Measurements from ENCODE around the gene ISOC2.

ISOC2 gene

DNA sequence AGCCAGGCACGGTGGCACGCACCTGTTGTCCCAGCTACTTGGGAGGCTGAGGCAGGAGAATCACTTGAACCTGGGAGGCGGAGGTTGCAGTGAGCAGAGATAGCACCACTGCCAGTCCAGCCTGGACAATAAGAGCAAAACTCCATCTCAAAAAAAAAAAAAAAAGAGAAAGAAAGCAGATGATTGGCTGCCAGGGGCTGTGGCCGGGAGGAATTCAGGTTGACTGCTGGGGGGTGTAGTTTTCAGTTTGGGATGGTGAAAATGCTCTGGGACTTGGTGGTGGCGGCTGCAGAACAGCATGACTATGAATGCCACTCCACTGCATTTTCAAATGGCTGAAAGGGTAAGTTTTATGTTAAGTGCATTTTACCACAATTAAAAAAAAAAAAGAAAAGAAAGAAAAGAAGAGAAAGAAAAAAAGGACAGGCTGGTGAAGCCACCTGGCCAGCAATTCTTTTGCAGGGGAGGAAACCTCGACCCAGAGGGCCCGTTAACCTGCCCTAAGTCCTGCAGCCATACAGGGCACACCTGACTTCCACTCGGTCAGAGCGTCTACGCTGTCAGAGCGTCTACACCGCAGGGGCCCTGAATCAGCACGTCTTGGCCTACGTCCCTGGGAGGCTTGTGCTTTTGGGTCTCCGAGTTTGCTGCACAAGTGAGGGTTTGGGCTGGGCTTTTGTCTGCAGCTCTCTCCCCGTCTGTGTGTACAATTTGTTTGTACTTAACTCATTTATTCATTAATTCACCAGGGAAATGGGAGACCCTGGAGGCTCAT lies 3.6 kb downstream of the ISOC2 start:
- TF ChIP-seq, protein P1, sequence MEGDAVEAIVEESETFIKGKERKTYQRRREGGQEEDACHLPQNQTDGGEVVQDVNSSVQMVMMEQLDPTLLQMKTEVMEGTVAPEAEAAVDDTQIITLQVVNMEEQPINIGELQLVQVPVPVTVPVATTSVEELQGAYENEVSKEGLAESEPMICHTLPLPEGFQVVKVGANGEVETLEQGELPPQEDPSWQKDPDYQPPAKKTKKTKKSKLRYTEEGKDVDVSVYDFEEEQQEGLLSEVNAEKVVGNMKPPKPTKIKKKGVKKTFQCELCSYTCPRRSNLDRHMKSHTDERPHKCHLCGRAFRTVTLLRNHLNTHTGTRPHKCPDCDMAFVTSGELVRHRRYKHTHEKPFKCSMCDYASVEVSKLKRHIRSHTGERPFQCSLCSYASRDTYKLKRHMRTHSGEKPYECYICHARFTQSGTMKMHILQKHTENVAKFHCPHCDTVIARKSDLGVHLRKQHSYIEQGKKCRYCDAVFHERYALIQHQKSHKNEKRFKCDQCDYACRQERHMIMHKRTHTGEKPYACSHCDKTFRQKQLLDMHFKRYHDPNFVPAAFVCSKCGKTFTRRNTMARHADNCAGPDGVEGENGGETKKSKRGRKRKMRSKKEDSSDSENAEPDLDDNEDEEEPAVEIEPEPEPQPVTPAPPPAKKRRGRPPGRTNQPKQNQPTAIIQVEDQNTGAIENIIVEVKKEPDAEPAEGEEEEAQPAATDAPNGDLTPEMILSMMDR (conservative IDR thresholded peaks at IDR 0.05; ENCODE audit: control insufficient read depth, insufficient read depth, low read depth, low read length): no peak
- H3K4me3 ChIP-seq (ENCODE audit: control insufficient read depth, low read depth, low read length): no peak overlapping the region
- no peak for DNase-seq (ENCODE audit: low read depth)

DNA sequence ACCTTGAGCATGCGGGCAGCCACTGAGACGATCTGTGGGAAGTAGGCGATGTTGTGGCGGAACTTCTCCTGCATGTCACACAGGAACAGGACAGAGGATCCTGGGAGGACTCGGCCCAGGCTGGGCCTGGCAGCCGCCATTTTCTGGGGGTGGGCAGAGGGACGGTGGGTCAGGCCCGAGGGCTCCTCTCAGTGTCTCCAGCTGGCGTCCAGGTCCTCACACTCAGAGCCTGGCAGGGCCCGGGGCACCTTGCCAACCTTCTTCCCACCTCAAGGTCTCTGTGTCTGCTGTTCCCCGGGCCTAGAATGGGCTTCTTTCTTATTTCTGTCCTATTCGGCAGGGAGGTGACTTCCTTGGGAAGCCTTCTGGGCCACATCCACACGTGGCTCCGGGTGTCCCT lies 5.1 kb downstream of the ISOC2 start:
- no peak for DNase-seq (ENCODE audit: low read depth)
- TF ChIP-seq, protein P1 (conservative IDR thresholded peaks at IDR 0.05; ENCODE audit: control insufficient read depth, insufficient read depth, low read depth, low read length): no peak
- H3K4me3 ChIP-seq (ENCODE audit: control insufficient read depth, low read depth, low read length): no peak overlapping the region

- no peak overlapping the region for H3K4me3 ChIP-seq (ENCODE audit: control insufficient read depth, low read depth, low read length)
- TF ChIP-seq, protein P1 (conservative IDR thresholded peaks at IDR 0.05; ENCODE audit: control insufficient read depth, insufficient read depth, low read depth, low read length): no peak
- no peak for DNase-seq (ENCODE audit: low read depth)
Observed at GRCh38 chr19:55455576-55456235, 5.7 kb downstream of the ISOC2 start.

DNA sequence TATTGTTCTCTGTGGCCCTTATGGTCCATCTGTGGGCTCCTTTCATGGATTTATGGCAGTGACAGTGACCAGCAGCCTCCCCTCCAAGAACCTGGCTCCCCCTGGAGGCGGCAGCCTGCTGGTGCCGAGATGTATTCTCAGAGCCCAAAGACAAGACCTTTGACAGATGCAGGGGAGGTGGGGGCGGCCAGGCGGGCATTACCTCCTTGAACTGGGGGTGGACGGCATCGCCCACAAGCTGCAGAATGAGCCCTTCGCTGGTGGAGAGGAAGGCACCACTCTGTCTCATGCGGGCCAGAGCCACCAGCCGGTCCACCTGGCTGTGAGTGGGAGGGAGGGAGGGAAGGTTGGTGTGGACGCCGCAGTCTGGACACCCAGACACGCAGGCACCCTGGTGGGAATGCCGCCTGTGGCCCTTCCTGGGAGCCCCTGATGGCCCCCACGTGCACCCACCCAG lies 6.6 kb downstream of the ISOC2 start:
- H3K4me3 ChIP-seq (ENCODE audit: control insufficient read depth, low read depth, low read length): no peak overlapping the region
- TF ChIP-seq, protein P1 (conservative IDR thresholded peaks at IDR 0.05; ENCODE audit: control insufficient read depth, insufficient read depth, low read depth, low read length): peak; percentile 70
- DNase-seq (ENCODE audit: low read depth): peak; percentile 43

- H3K4me3 ChIP-seq (ENCODE audit: control insufficient read depth, low read depth, low read length): no peak overlapping the region
- TF ChIP-seq, protein P1 (conservative IDR thresholded peaks at IDR 0.05; ENCODE audit: control insufficient read depth, insufficient read depth, low read depth, low read length): no peak
- no peak for DNase-seq (ENCODE audit: low read depth)
Observed at GRCh38 chr19:55453511-55454260, 7.8 kb downstream of the ISOC2 start.

DNA sequence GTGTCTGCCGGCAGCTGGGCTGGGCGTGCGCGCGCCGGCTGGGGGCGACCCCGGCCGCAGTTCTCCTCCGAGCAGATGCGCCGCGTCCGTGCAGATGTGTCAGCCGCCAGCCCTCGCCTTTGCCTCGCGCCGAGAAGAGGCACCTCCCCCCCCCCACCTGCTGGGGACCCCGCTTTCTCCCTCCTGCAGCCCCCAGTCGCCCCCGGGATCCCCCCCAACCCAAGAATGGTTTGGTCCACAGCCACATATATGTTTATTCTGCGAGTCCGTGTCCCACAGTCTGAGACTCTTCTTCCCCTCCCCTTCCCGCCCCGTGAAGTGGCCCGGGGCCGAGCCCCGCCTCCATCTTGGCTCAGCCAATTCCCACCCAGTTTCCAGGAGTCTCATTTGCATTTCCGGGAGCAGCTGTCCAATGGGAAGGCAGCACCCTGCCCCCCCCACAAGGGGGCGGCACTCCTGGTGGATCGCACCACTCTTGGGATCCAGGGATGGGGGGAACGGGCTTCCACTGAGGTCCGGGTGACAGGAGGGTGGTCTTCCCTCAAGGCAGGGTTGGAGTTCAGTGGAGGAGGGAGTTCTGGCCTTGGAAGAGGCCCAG lies 8.6 kb downstream of the ISOC2 start:
- no peak overlapping the region for H3K4me3 ChIP-seq (ENCODE audit: control insufficient read depth, low read depth, low read length)
- TF ChIP-seq, protein P1 (conservative IDR thresholded peaks at IDR 0.05; ENCODE audit: control insufficient read depth, insufficient read depth, low read depth, low read length): no peak
- peak; percentile 59 for DNase-seq (ENCODE audit: low read depth)
